DMS 273 (cell line): ENCODE results near the gene FFAR2.
A peak's percentile ranks its signal among the peaks of the same experiment; 100 is the strongest.
"Not testable (repeated sequence)": the region's sequence is repeated elsewhere in the genome, so short reads cannot be mapped to it uniquely, and the experiment has no call there.

Experiments
- DNase-seq: peaks from one replicate; lab custom pipeline; 2025; ENCODE audit not compliant: unreplicated experiment; lab: John Stamatoyannopoulos, UW

The FFAR2 gene

GRCh38 chr19:35454663-35455062 is 6.6 kb downstream of the FFAR2 start:
- no peak for DNase-seq

GRCh38 chr19:35455616-35456201 is 7.7 kb downstream of the FFAR2 start:
- no peak for DNase-seq

GRCh38 chr19:35457173-35457572 is 9.1 kb downstream of the FFAR2 start:
- no peak for DNase-seq

GRCh38 chr19:35458192-35458591 is 10.1 kb downstream of the FFAR2 start:
- no peak for DNase-seq

- DNase-seq: peak; percentile 68
Observed at GRCh38 chr19:35458731-35459391, 10.8 kb downstream of the FFAR2 start.

- DNase-seq: no peak
Observed at GRCh38 chr19:35459414-35460082, 11.5 kb downstream of the FFAR2 start.

- no peak for DNase-seq
Observed at GRCh38 chr19:35460608-35461007, 12.6 kb downstream of the FFAR2 start.

- peak; percentile 16 for DNase-seq
Observed at GRCh38 chr19:35461060-35461459, 13.0 kb downstream of the FFAR2 start.

- not testable (repeated sequence) for DNase-seq
Observed at GRCh38 chr19:35461788-35462187, 13.7 kb downstream of the FFAR2 start.

GRCh38 chr19:35462476-35462953 is 14.5 kb downstream of the FFAR2 start:
- no peak for DNase-seq

GRCh38 chr19:35462956-35463355 is 14.9 kb downstream of the FFAR2 start:
- not testable (repeated sequence) for DNase-seq

GRCh38 chr19:35466259-35466658 is 18.2 kb downstream of the FFAR2 start:
- no peak for DNase-seq

GRCh38 chr19:35468637-35469036 is 20.6 kb downstream of the FFAR2 start:
- peak; percentile 66 for DNase-seq

GRCh38 chr19:35470128-35470527 is 22.1 kb downstream of the FFAR2 start:
- no peak for DNase-seq

- not testable (repeated sequence) for DNase-seq
Observed at GRCh38 chr19:35471075-35471474, 23.0 kb downstream of the FFAR2 start.

- no peak for DNase-seq
Observed at GRCh38 chr19:35471946-35472345, 23.9 kb downstream of the FFAR2 start.

GRCh38 chr19:35474104-35474503 is 26.0 kb downstream of the FFAR2 start:
- no peak for DNase-seq

- DNase-seq: not testable (repeated sequence)
Observed at GRCh38 chr19:35474594-35474993, 26.5 kb downstream of the FFAR2 start.

GRCh38 chr19:35476149-35476548 is 28.1 kb downstream of the FFAR2 start:
- DNase-seq: no peak

- DNase-seq: peak; percentile 61
Observed at GRCh38 chr19:35478794-35479677, 31.0 kb downstream of the FFAR2 start.

- DNase-seq: no peak
Observed at GRCh38 chr19:35483089-35483488, 35.0 kb downstream of the FFAR2 start.
